Thyroid gland (tissue), 4 donors: Measurements from ENCODE around the gene ATF7IP. TPM values are rescaled to one million over a fixed set of nuclear protein-coding genes. Genes with fewer than 3 reads are reported as not detected.

ENCODE experiments used
- DNase-seq, 2 donors: peaks; one replicate each; pipeline ENCODE4 v3.0.0-alpha.2; 2019
- H3K27ac ChIP-seq, 3 donors: fragments of 200-600 bp; sonication (generic); 1 replicate in 2 of 3; 2 replicates in 1 of 3; pipeline ENCODE4 v1.5.1; 2016 to 2019; ENCODE audit warnings: mild to moderate bottlenecking in 1 of 3, moderate library complexity in 1 of 3
- H3K27me3 ChIP-seq: fragments of 200-600 bp; sonication (generic); one replicate; pipeline ENCODE4 v1.5.1; 2019
- H3K36me3 ChIP-seq, 2 donors: fragments of 200-600 bp; sonication (generic); one replicate each; pipeline ENCODE4 v1.5.1; 2016 to 2019
- H3K4me1 ChIP-seq, 2 donors: fragments of 200-600 bp; sonication (generic); one replicate each; pipeline ENCODE4 v1.5.1; 2017 to 2019
- H3K4me3 ChIP-seq, 3 donors: fragments of 200-600 bp; sonication (generic); replicated peaks in 1 of 3; 1 replicate in 2 of 3; 2 replicates in 1 of 3; pipeline ENCODE4 v1.5.1; 2016; ENCODE audit warnings: mild to moderate bottlenecking in 1 of 3
- H3K9me3 ChIP-seq: fragments of 200-600 bp; sonication (generic); one replicate; pipeline ENCODE4 v1.5.1; 2017
- POLR2A ChIP-seq, 2 donors: fragments of 450-650 bp; IDR thresholded peaks; one replicate each; pipeline ENCODE4 v1.6.1; 2017; ENCODE audit warnings: antibody characterized with exemption in 2 of 2, mild to moderate bottlenecking in 2 of 2, moderate library complexity in 1 of 2
- WGBS, 2 donors: methylation state at CpG; one replicate each; pipeline ENCODE4 v1.1.5; 2017; 5-methylcytosine and 5-hydroxymethylcytosine counted together
- intact Hi-C: fragments of 100-400 bp; cut with DNase I; formaldehyde crosslinking; loops from one replicate; pipeline ENCODE4 v1.15.1; 2023
- total RNA-seq, 4 donors: library from RNA; depleted of rRNA; stranded (reverse); fragments of >200 nt; gene quantifications; one replicate each; pipeline ENCODE4 v1.2.3, GENCODE V29; 2016
- TF ChIP-seq, protein P1 (sequence below), 6 experiments: fragments of 200-600 bp in 3 of 6; fragments of 450-650 bp in 3 of 6; sonication (generic) in 3 of 6; IDR thresholded peaks; one replicate each; pipeline ENCODE4 v1.5.1; 2016 to 2019; ENCODE audit warnings: antibody characterized with exemption in 6 of 6, mild to moderate bottlenecking in 2 of 6, inconsistent platforms in 1 of 6, moderate library complexity in 1 of 6

The ATF7IP gene
- total RNA-seq, 4 donors from 2014 or later, result 64.4 to 87.2 (median 76.2) TPM

- intact Hi-C loops, result no loop called here
- WGBS, 2 donors, result 79 to 88% methylated on average over 1 of the region's 1 CpG
- no peak for TF ChIP-seq POLR2A (IDR thresholded peaks at IDR 0.05)
- TF ChIP-seq, protein P1, sequence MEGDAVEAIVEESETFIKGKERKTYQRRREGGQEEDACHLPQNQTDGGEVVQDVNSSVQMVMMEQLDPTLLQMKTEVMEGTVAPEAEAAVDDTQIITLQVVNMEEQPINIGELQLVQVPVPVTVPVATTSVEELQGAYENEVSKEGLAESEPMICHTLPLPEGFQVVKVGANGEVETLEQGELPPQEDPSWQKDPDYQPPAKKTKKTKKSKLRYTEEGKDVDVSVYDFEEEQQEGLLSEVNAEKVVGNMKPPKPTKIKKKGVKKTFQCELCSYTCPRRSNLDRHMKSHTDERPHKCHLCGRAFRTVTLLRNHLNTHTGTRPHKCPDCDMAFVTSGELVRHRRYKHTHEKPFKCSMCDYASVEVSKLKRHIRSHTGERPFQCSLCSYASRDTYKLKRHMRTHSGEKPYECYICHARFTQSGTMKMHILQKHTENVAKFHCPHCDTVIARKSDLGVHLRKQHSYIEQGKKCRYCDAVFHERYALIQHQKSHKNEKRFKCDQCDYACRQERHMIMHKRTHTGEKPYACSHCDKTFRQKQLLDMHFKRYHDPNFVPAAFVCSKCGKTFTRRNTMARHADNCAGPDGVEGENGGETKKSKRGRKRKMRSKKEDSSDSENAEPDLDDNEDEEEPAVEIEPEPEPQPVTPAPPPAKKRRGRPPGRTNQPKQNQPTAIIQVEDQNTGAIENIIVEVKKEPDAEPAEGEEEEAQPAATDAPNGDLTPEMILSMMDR (IDR thresholded peaks at IDR 0.05), result no peak
- Histone ChIP-seq H3K4me1 (no peaks in the 10 kb centered on the region), H3K4me3 (no peak overlapping the region), H3K9me3 (no peaks in the 10 kb centered on the region), H3K36me3 (no peaks in the 10 kb centered on the region), H3K27ac (no peak overlapping the region), H3K27me3 (no peaks in the 10 kb centered on the region)
- no peak for DNase-seq
Observed at GRCh38 chr12:14514946-14515345, 149.5 kb downstream of the ATF7IP start.

- H3K4me3 ChIP-seq, result no peak overlapping the region
- H3K4me1 ChIP-seq, result no peaks in the 10 kb centered on the region
- intact Hi-C loops, result no loop called here
- H3K9me3 ChIP-seq, result no peaks in the 10 kb centered on the region
- TF ChIP-seq, protein P1 (IDR thresholded peaks at IDR 0.05), result no peak
- TF ChIP-seq POLR2A (IDR thresholded peaks at IDR 0.05), result no peak
- no peak overlapping the region for H3K27ac ChIP-seq
- H3K27me3 ChIP-seq, result no peaks in the 10 kb centered on the region
- H3K36me3 ChIP-seq, result no peaks in the 10 kb centered on the region
- no peak for DNase-seq
Observed at GRCh38 chr12:14521822-14522221, 156.3 kb downstream of the ATF7IP start.

- 96 to 97% methylated on average over 2 of the region's 2 CpGs for WGBS, 2 donors
- Histone ChIP-seq H3K9me3 (no peaks in the 10 kb centered on the region), H3K36me3 (no peaks in the 10 kb centered on the region), H3K4me1 (no peaks in the 10 kb centered on the region), H3K27me3 (no peaks in the 10 kb centered on the region), H3K27ac (no peak overlapping the region), H3K4me3 (no peak overlapping the region)
- intact Hi-C loops, result no loop called here
- no peak for DNase-seq
- TF ChIP-seq POLR2A (IDR thresholded peaks at IDR 0.05), result no peak
- TF ChIP-seq, protein P1 (IDR thresholded peaks at IDR 0.05), result no peak
Observed at GRCh38 chr12:14525964-14526363, 160.5 kb downstream of the ATF7IP start.

DNA sequence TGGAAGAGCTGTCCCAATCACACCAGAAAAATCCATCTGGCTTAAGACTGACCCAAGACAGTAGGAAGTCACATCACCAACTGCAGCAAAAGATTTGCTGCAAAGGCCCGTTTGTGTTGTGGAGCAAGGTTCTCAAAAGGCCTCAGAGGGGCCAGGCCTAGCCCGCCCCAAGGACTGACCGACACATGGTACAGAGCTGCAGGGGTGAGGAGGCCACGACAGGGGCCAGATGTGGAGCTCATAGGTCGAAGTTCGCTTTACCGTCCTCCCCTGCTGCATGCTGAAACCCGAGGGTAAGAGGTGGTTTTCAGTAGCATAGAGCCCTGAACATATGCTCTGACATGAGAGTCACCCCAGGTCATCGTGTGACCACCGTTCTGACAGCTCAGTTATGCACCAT is 166.7 kb downstream of the ATF7IP start:
- Histone ChIP-seq H3K4me1 (no peaks in the 10 kb centered on the region), H3K9me3 (no peaks in the 10 kb centered on the region), H3K27ac (no peak overlapping the region), H3K36me3 (no peaks in the 10 kb centered on the region), H3K4me3 (no peak overlapping the region), H3K27me3 (no peaks in the 10 kb centered on the region)
- intact Hi-C loops, result no loop called here
- WGBS, 2 donors, result 95 to 99% methylated on average over 9 to 10 of the region's 10 CpGs
- no peak for DNase-seq
- TF ChIP-seq, protein P1 (IDR thresholded peaks at IDR 0.05), result no peak
- TF ChIP-seq POLR2A (IDR thresholded peaks at IDR 0.05), result no peak

DNA sequence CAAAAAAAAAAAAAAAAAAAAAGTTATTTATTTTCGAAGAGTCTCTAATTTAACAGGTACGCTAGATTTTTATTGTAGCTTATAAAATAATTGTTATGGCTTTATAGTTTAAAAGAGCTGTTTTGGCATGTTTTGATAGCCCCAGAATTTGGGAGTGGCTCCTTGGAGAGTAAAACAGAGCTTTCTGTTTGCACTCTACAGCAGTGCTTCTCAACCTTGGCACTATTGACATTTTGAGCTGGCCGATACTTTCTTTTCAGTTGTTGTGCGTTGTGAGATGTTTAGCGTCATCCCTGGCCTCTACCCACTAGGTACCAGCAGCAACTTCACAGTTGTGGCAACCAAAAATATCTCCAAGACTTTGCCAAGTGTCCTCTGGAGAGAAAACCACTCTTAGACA is 171.6 kb downstream of the ATF7IP start:
- no peaks in the 10 kb centered on the region for H3K9me3 ChIP-seq
- WGBS, 2 donors, result 94 to 95% methylated on average over 5 of the region's 5 CpGs
- no peak for DNase-seq
- intact Hi-C loops, result no loop called here
- H3K27me3 ChIP-seq, result no peaks in the 10 kb centered on the region
- no peak overlapping the region for H3K27ac ChIP-seq
- no peak overlapping the region for H3K4me3 ChIP-seq
- TF ChIP-seq, protein P1 (IDR thresholded peaks at IDR 0.05), result no peak
- TF ChIP-seq POLR2A (IDR thresholded peaks at IDR 0.05), result no peak
- no peaks in the 10 kb centered on the region for H3K4me1 ChIP-seq
- no peaks in the 10 kb centered on the region for H3K36me3 ChIP-seq
